Neutrophil (primary cell): ENCODE measurements around the gene OPTC.

Experiments used
- H3K27ac ChIP-seq: fragments of 200-600 bp; sonication (generic); 2 replicates; pipeline ENCODE4 v1.5.1; 2016; ENCODE audit warnings: mild to moderate bottlenecking, moderate library complexity
- H3K27me3 ChIP-seq: fragments of 200-600 bp; sonication (generic); 2 replicates; pipeline ENCODE4 v1.6.0; 2016; ENCODE audit warnings: mild to moderate bottlenecking
- H3K36me3 ChIP-seq: fragments of 200-600 bp; sonication (generic); 2 replicates; pipeline ENCODE4 v1.5.1; 2017
- H3K4me1 ChIP-seq, 2 experiments: fragments of 200-600 bp in 1 of 2; sonication (generic) in 1 of 2; 1 replicate in 1 of 2; 2 replicates in 1 of 2; pipeline versions ENCODE4 v1.5.1 to v1.6.1; 2013 to 2016; ENCODE audit warnings: low read depth in 1 of 2, low read length in 1 of 2, mild to moderate bottlenecking in 1 of 2, moderate library complexity in 1 of 2; ENCODE audit not compliant: control insufficient read depth in 1 of 2, insufficient read depth in 1 of 2
- H3K4me3 ChIP-seq, 2 experiments: fragments of 200-600 bp in 1 of 2; sonication (generic) in 1 of 2; 1 replicate in 1 of 2; 2 replicates in 1 of 2; pipeline ENCODE4 v1.5.1; 2013 to 2016; ENCODE audit warnings: low read depth in 1 of 2, low read length in 1 of 2, mild to moderate bottlenecking in 1 of 2, moderate library complexity in 1 of 2
- H3K9me3 ChIP-seq: fragments of 200-600 bp; sonication (generic); 2 replicates; pipeline ENCODE4 v1.5.1; 2016
- CTCF ChIP-seq: fragments of 200-600 bp; sonication (generic); IDR thresholded peaks from 2 replicates; pipeline ENCODE4 v1.5.1; 2016; ENCODE audit warnings: antibody characterized with exemption

Gene OPTC

GRCh38 chr1:203503836-203504235 is 9.9 kb downstream of the OPTC start:
- TF ChIP-seq CTCF, result no peak
- no peak overlapping the region for H3K4me3 ChIP-seq

GRCh38 chr1:203504400-203505250 is 10.7 kb downstream of the OPTC start:
- no peaks in the 10 kb centered on the region for H3K27me3 ChIP-seq
- no peak overlapping the region for H3K27ac ChIP-seq
- no peaks in the 10 kb centered on the region for H3K9me3 ChIP-seq
- peak; percentile 80 for TF ChIP-seq CTCF
- peaks cover 4 to 11% of the 10 kb centered on the region in 2 experiments for H3K4me1 ChIP-seq
- no peak overlapping the region for H3K4me3 ChIP-seq
- H3K36me3 ChIP-seq, result no peaks in the 10 kb centered on the region

More at GRCh38 chr1:203503836-203504235, 9.9 kb downstream of the OPTC start:
- Histone ChIP-seq H3K27ac (no peak overlapping the region), H3K4me1 (peaks cover 4 to 11% of the 10 kb centered on the region in 2 experiments), H3K27me3 (no peaks in the 10 kb centered on the region), H3K9me3 (no peaks in the 10 kb centered on the region), H3K36me3 (no peaks in the 10 kb centered on the region)

- no peak overlapping the region for H3K27ac ChIP-seq
- no peak overlapping the region for H3K4me3 ChIP-seq
- H3K27me3 ChIP-seq, result no peaks in the 10 kb centered on the region
- H3K4me1 ChIP-seq, result peaks cover 4 to 11% of the 10 kb centered on the region in 2 experiments
- TF ChIP-seq CTCF, result no peak
- H3K36me3 ChIP-seq, result no peaks in the 10 kb centered on the region
- no peaks in the 10 kb centered on the region for H3K9me3 ChIP-seq
Measured at GRCh38 chr1:203505526-203506204, 11.7 kb downstream of the OPTC start.

- Histone ChIP-seq H3K27ac (no peak overlapping the region), H3K4me3 (no peak overlapping the region), H3K36me3 (no peaks in the 10 kb centered on the region), H3K27me3 (no peaks in the 10 kb centered on the region), H3K9me3 (no peaks in the 10 kb centered on the region), H3K4me1 (peaks cover 4 to 11% of the 10 kb centered on the region in 2 experiments)
- no peak for TF ChIP-seq CTCF
Measured at GRCh38 chr1:203506858-203507626, 13.1 kb downstream of the OPTC start.

- peaks cover 8 to 16% of the 10 kb centered on the region in 2 experiments for H3K4me1 ChIP-seq
- H3K9me3 ChIP-seq, result no peaks in the 10 kb centered on the region
- H3K4me3 ChIP-seq, result no peak overlapping the region
- no peaks in the 10 kb centered on the region for H3K27me3 ChIP-seq
- no peaks in the 10 kb centered on the region for H3K36me3 ChIP-seq
- H3K27ac ChIP-seq, result no peak overlapping the region
- TF ChIP-seq CTCF, result no peak
Measured at GRCh38 chr1:203507759-203508158, 13.8 kb downstream of the OPTC start.
